Purkinje cell (primary cell): ENCODE measurements around the gene KBTBD2. TPM values are rescaled to one million over a fixed set of nuclear protein-coding genes. Genes with fewer than 3 reads are reported as not detected.

ENCODE experiments used
- polyA plus RNA-seq: library from polyadenylated mRNA; unstranded; fragments of >200 nt; fragmentation: Nextera tagmentation; gene quantifications from 2 replicates; pipeline ENCODE4 v1.2.1, GENCODE V29; 2014

The KBTBD2 gene
- polyA plus RNA-seq, result 41.8 and 46.7 TPM in 2 replicates

DNA sequence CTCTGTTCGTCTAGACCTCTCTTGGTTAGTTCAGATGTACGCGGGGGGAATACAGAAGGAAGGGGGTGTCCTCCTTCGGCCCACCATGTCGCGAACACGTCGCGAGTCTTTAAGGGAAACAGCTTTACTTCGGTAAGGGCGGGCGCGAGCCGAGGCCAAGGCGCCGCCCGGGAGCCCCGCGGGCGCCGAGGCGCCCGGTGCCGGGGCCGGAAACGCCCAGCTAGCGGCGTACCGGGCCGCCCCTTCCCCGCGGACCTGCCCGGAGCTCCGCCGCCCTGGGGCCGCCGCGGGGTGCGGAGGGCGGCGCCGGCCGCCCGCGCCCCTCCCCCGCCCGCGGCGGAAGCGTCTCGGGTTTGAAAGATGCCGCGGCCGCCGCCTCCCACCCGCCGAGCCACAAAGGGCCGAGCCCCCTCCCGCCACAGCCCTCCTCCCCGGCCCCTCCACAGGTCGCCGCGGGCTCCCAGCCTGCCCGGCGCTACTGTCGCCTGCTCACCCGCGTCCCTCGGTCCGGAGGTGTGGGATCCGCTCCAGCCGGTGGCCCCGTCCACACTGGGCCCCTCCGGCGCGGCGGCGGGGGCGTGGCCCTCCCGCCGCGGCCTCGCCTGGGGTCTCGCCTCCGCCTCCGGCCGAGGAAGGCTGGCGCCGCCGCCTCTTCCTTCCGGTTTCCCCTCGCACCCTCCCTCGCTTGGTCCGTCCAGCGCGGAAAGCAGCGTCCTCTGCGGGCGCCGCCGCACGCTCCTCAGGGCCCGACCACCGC lies at the start of gene KBTBD2:
KBTBD2 (minus strand) TSS at position 718 of the 757 bp plus-strand sequence. CDS start 12,156 bp downstream, outside the sequence.

Other genes with a start within 250 kb of the KBTBD2 start
- gene FKBP9, start 65.7 kb upstream of the KBTBD2 start, polyA plus RNA-seq, result 87.0 and 97.6 TPM in 2 replicates
- gene NT5C3A, start 171.0 kb upstream of the KBTBD2 start, polyA plus RNA-seq, result 64.4 and 70.5 TPM in 2 replicates
- gene RP9, start 217.6 kb upstream of the KBTBD2 start, polyA plus RNA-seq, result 19.5 and 21.5 TPM in 2 replicates
- gene BBS9, start 237.8 kb upstream of the KBTBD2 start, polyA plus RNA-seq, result 7.3 and 9.2 TPM in 2 replicates